Measurements from ENCODE around the gene VSIR.

VSIR gene

GRCh38 chr10:71799112-71799511 is 25.8 kb upstream of the VSIR start:
- no peak for TF ChIP-seq CTCF (conservative IDR thresholded peaks at IDR 0.05; ENCODE audit: low read length)
- no peak for DNase-seq (ENCODE audit: low read depth)
- H3K4me3 ChIP-seq (ENCODE audit: low read length) = no peak overlapping the region

- DNase-seq (ENCODE audit: low read depth) = no peak
- H3K4me3 ChIP-seq (ENCODE audit: low read length) = no peak overlapping the region
- TF ChIP-seq CTCF (conservative IDR thresholded peaks at IDR 0.05; ENCODE audit: low read length) = no peak
Measured at GRCh38 chr10:71798308-71798624, 24.9 kb upstream of the VSIR start.

GRCh38 chr10:71797533-71798307 is 24.4 kb upstream of the VSIR start:
- no peak for DNase-seq (ENCODE audit: low read depth)
- H3K4me3 ChIP-seq (ENCODE audit: low read length) = no peak overlapping the region
- no peak for TF ChIP-seq CTCF (conservative IDR thresholded peaks at IDR 0.05; ENCODE audit: low read length)

GRCh38 chr10:71796749-71797405 is 23.6 kb upstream of the VSIR start:
- no peak for DNase-seq (ENCODE audit: low read depth)
- H3K4me3 ChIP-seq (ENCODE audit: low read length) = no peak overlapping the region
- TF ChIP-seq CTCF (conservative IDR thresholded peaks at IDR 0.05; ENCODE audit: low read length) = no peak

GRCh38 chr10:71795248-71795647 is 21.9 kb upstream of the VSIR start:
- DNase-seq (ENCODE audit: low read depth) = peak; percentile 16
- no peak overlapping the region for H3K4me3 ChIP-seq (ENCODE audit: low read length)
- no peak for TF ChIP-seq CTCF (conservative IDR thresholded peaks at IDR 0.05; ENCODE audit: low read length)

- DNase-seq (ENCODE audit: low read depth) = no peak
- no peak overlapping the region for H3K4me3 ChIP-seq (ENCODE audit: low read length)
- no peak for TF ChIP-seq CTCF (conservative IDR thresholded peaks at IDR 0.05; ENCODE audit: low read length)
Measured at GRCh38 chr10:71790749-71791440, 17.6 kb upstream of the VSIR start.

All from AG10803 (cell line).